Sigmoid colon (tissue), 7 donors: ENCODE data around the gene ADK. TPM values are rescaled to one million over a fixed set of nuclear protein-coding genes. Genes with fewer than 3 reads are reported as not detected.

Experiments
- DNase-seq: peaks from one replicate; pipeline ENCODE4 v3.0.0-alpha.2; 2019
- H3K27ac ChIP-seq, 4 donors: fragments of 200-600 bp; sonication (generic); one replicate each; pipeline ENCODE4 v1.5.1; 2016 to 2019; ENCODE audit warnings: mild to moderate bottlenecking in 1 of 4
- H3K27me3 ChIP-seq, 3 donors: fragments of 200-600 bp; sonication (generic); one replicate each; pipeline ENCODE4 v1.5.1; 2019; ENCODE audit warnings: mild to moderate bottlenecking in 1 of 3
- H3K36me3 ChIP-seq, 4 donors: fragments of 200-600 bp; sonication (generic); one replicate each; pipeline ENCODE4 v1.5.1; 2016 to 2019
- H3K4me1 ChIP-seq, 4 donors: fragments of 200-600 bp; sonication (generic); one replicate each; pipeline ENCODE4 v1.5.1; 2017 to 2019
- H3K4me3 ChIP-seq, 4 donors: fragments of 200-600 bp; sonication (generic); one replicate each; pipeline ENCODE4 v1.5.1; 2017 to 2019; ENCODE audit warnings: mild to moderate bottlenecking in 2 of 4, moderate library complexity in 1 of 4
- H3K9me3 ChIP-seq, 4 donors: fragments of 200-600 bp in 3 of 4; sonication (generic) in 3 of 4; one replicate each; pipeline versions ENCODE4 v1.5.1 to v1.6.1; 2013 to 2019
- CTCF ChIP-seq, 4 experiments: fragments of 450-650 bp in 3 of 4; fragments of 200-600 bp in 1 of 4; IDR thresholded peaks; one replicate each; pipeline ENCODE4 v1.5.1; 2016 to 2019; ENCODE audit warnings: antibody characterized with exemption in 4 of 4, mild to moderate bottlenecking in 3 of 4, moderate library complexity in 2 of 4
- EP300 ChIP-seq, 4 donors: sonication (generic); formaldehyde crosslinking; IDR thresholded peaks; one replicate each; pipeline ENCODE4 v1.6.1; 2017; ENCODE audit warnings: antibody characterized with exemption in 4 of 4
- POLR2A ChIP-seq, 2 donors: fragments of 450-650 bp; IDR thresholded peaks; one replicate each; pipeline ENCODE4 v1.6.1; 2016; ENCODE audit warnings: antibody characterized with exemption in 2 of 2, mild to moderate bottlenecking in 2 of 2, moderate library complexity in 2 of 2
- POLR2AphosphoS5 ChIP-seq, 4 donors: sonication (generic); formaldehyde crosslinking; IDR thresholded peaks; one replicate each; pipeline ENCODE4 v1.6.1; 2017; ENCODE audit warnings: antibody characterized with exemption in 4 of 4
- WGBS, 2 donors: extraction: QIAGEN DNeasy Blood & Tissue Kit; methylation state at CpG; one replicate each; pipeline ENCODE4 v1.1.7; 2013; 5-methylcytosine and 5-hydroxymethylcytosine counted together
- intact Hi-C: fragments of 100-400 bp; cut with DNase I; formaldehyde crosslinking; loops from one replicate; pipeline ENCODE4 v1.15.1; 2023
- polyA plus RNA-seq, 3 donors: library from polyadenylated mRNA; stranded (reverse); fragments of 200-250 nt; gene quantifications; one replicate each; pipeline ENCODE4 v1.2.3, GENCODE V29; 2013
- total RNA-seq, 4 donors: library from RNA; depleted of rRNA; stranded (reverse); fragments of >200 nt; gene quantifications; one replicate each; pipeline ENCODE4 v1.1.0, GENCODE V29; 2016
- donor health status: healthy with polysubstance abuse.
- donor health status: Bipolar disorder and iron deficiency.
- donor health status: healthy.

Gene ADK
- total and polyA plus RNA-seq, 7 donors, result 15.2 to 31.3 (median 25.3) TPM

GRCh38 chr10:74417397-74417796 lies 266.4 kb downstream of the ADK start:
- no peaks in the 10 kb centered on the region for H3K9me3 ChIP-seq
- H3K27me3 ChIP-seq, result no peaks in the 10 kb centered on the region
- TF ChIP-seq POLR2AphosphoS5 (IDR thresholded peaks at IDR 0.05) (no peak), EP300 (IDR thresholded peaks at IDR 0.05) (no peak), POLR2A (IDR thresholded peaks at IDR 0.05) (no peak), CTCF (IDR thresholded peaks at IDR 0.05) (no peak)
- 93 to 97% methylated on average over 1 of the region's 1 CpG for WGBS, 2 donors
- no peak overlapping the region for H3K27ac ChIP-seq
- intact Hi-C loops, result no loop called here
- H3K4me1 ChIP-seq, result no peaks in the 10 kb centered on the region
- no peak overlapping the region for H3K4me3 ChIP-seq
- no peaks in the 10 kb centered on the region for H3K36me3 ChIP-seq
- DNase-seq, result no peak

GRCh38 chr10:74418285-74418872 lies 267.4 kb downstream of the ADK start:
- Histone ChIP-seq H3K9me3 (no peaks in the 10 kb centered on the region), H3K36me3 (no peaks in the 10 kb centered on the region), H3K27me3 (no peaks in the 10 kb centered on the region), H3K4me1 (no peaks in the 10 kb centered on the region), H3K27ac (no peak overlapping the region), H3K4me3 (no peak overlapping the region)
- no peak for DNase-seq
- intact Hi-C loops, result no loop called here
- TF ChIP-seq POLR2A (IDR thresholded peaks at IDR 0.05) (no peak), POLR2AphosphoS5 (IDR thresholded peaks at IDR 0.05) (no peak), EP300 (IDR thresholded peaks at IDR 0.05) (no peak), CTCF (IDR thresholded peaks at IDR 0.05) (no peak)
- WGBS, 2 donors, result 49 to 79% methylated on average over 4 of the region's 4 CpGs

GRCh38 chr10:74419491-74419951 lies 268.5 kb downstream of the ADK start:
- intact Hi-C loops, result no loop called here
- Histone ChIP-seq H3K4me1 (no peaks in the 10 kb centered on the region), H3K9me3 (no peaks in the 10 kb centered on the region), H3K4me3 (no peak overlapping the region), H3K27ac (no peak overlapping the region), H3K36me3 (no peaks in the 10 kb centered on the region), H3K27me3 (no peaks in the 10 kb centered on the region)
- no peak for DNase-seq
- no peak for TF ChIP-seq CTCF (IDR thresholded peaks at IDR 0.05)
- no peak for TF ChIP-seq POLR2A (IDR thresholded peaks at IDR 0.05)
- no peak for TF ChIP-seq EP300 (IDR thresholded peaks at IDR 0.05)
- no peak for TF ChIP-seq POLR2AphosphoS5 (IDR thresholded peaks at IDR 0.05)
- WGBS, 2 donors, result 81 to 87% methylated on average over 1 of the region's 1 CpG

GRCh38 chr10:74419958-74420375 lies 268.9 kb downstream of the ADK start:
- Histone ChIP-seq H3K4me1 (no peaks in the 10 kb centered on the region), H3K4me3 (no peak overlapping the region), H3K9me3 (no peaks in the 10 kb centered on the region), H3K27ac (no peak overlapping the region), H3K27me3 (no peaks in the 10 kb centered on the region), H3K36me3 (no peaks in the 10 kb centered on the region)
- intact Hi-C loops, result no loop called here
- DNase-seq, result no peak
- 61 to 65% methylated on average over 2 of the region's 2 CpGs for WGBS, 2 donors
- peak in 2 of 4 experiments; percentile 32 to 33 for TF ChIP-seq CTCF (IDR thresholded peaks at IDR 0.05)
- no peak for TF ChIP-seq EP300 (IDR thresholded peaks at IDR 0.05)

- no peaks in the 10 kb centered on the region for H3K4me1 ChIP-seq
- WGBS, 2 donors, result 96 to 97% methylated on average over 1 of the region's 1 CpG
- H3K9me3 ChIP-seq, result no peaks in the 10 kb centered on the region
- no peak for DNase-seq
- H3K36me3 ChIP-seq, result no peaks in the 10 kb centered on the region
- intact Hi-C loops, result no loop called here
- H3K27me3 ChIP-seq, result no peaks in the 10 kb centered on the region
- H3K4me3 ChIP-seq, result no peak overlapping the region
- H3K27ac ChIP-seq, result no peak overlapping the region
- TF ChIP-seq EP300 (IDR thresholded peaks at IDR 0.05) (no peak), POLR2A (IDR thresholded peaks at IDR 0.05) (no peak), POLR2AphosphoS5 (IDR thresholded peaks at IDR 0.05) (no peak), CTCF (IDR thresholded peaks at IDR 0.05) (no peak)
Observed at GRCh38 chr10:74424565-74424964, 273.5 kb downstream of the ADK start.
